ENCODE results near the gene MED4.

GRCh38 chr13:48086272-48086671 lies 8.6 kb downstream of the MED4 start:
- TF ChIP-seq CTCF (IDR thresholded peaks at IDR 0.05 in 2 of 3, conservative IDR thresholded peaks at IDR 0.05 in 1 of 3; ENCODE audit: borderline replicate concordance in 1 of 3, insufficient read depth in 1 of 3, low read depth in 2 of 3, low read length in 2 of 3) (no peak), POLR2A (IDR thresholded peaks at IDR 0.05; ENCODE audit: borderline replicate concordance, extremely low read depth, insufficient read depth, insufficient read length) (no peak)

Data from HCT116 (cell line).